GM19468 (cell line): ENCODE measurements around the gene ADARB1.

Experiments
- ATAC-seq: cut with Tn5 transposase; IDR thresholded peaks from one replicate; pipeline ENCODE4 v1.9.1; 2021; ENCODE audit warnings: mild to moderate bottlenecking, moderate library complexity, moderate number of reproducible peaks; ENCODE audit not compliant: unreplicated experiment; ENCODE audit errors: extremely low read depth

Gene ADARB1

DNA sequence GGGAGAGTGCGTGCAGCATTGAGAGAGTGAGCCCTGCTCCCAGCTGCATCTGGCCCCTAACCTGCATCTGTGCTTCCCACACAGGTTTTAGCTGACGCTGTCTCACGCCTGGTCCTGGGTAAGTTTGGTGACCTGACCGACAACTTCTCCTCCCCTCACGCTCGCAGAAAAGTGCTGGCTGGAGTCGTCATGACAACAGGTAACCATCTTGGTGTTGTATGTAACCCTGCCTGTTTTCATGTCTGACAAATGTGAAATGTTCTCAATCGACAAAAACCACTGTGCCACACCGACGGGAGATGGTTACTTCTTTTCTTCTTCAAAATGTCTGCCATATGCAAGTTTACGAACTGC lies 105.8 kb downstream of the ADARB1 start:
- no peak for ATAC-seq

DNA sequence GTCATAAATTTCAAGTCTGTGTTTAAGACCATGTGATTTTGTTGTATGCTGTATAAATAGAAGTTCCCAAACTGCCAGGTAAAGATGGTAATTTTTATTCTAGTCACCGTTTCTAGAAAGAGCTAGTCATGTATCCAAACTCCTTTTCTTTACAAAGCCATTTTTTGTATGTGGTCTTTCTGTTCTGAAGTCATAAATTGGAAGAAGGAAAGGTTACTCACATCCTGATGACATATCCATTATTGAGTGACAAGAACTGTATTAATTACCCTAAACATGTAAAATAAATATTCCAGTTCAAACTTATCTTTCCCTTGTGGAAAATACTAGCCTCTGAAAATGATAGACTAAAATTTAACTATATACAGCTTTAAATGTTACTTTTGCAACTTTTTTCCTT lies 108.6 kb downstream of the ADARB1 start:
- ATAC-seq, result no peak

DNA sequence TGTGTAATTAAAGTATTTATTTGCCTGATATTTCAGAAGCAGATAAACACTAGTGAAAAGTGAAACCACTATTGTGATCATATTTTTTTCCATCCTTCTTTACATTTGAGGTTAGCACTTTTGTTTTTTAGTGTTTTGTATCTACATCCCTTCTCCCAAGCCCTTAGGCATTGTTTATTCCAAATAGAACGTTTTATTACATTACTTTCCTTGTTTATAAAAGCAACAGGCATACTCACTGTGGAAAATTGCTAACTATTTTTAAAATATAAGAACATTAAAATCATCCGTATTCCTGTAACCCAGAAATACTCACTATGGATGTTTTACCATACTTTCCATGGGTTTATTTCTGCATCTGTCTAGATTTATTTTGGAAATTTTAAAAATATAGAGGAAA lies 109.5 kb downstream of the ADARB1 start:
- ATAC-seq, result no peak

DNA sequence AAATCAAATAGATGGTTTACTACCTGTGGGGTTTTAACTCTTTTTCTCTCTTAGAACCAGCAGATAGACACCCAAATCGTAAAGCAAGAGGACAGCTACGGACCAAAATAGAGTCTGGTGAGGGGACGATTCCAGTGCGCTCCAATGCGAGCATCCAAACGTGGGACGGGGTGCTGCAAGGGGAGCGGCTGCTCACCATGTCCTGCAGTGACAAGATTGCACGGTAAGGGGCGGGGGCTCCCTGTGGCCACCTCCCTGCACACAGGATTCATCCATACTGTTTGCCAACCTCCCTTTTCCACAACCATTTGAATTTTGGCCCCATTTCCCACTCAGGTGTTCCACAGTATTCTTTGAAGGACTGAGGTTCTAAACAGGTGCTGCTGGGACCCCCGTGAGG lies 110.5 kb downstream of the ADARB1 start:
- ATAC-seq, result no peak

DNA sequence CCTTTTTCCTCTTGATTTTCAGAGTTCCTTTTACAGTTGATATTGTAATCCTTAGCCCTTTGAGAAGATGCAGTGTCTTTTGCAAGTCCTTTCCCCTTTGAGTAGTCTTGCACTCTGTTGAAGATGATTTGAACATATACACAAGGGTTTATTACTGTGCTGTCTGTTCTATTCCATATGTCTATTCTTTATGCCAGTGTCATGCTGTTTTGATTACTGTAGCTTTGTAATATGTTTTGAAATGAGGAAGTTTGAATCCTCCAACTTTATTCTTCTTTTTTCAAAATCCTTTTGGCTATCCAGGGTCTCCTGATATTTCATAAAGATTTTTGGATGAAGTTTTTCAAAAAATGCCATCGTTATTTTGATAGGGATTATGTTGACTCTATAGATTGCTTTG lies 112.3 kb downstream of the ADARB1 start:
- ATAC-seq, result no peak

DNA sequence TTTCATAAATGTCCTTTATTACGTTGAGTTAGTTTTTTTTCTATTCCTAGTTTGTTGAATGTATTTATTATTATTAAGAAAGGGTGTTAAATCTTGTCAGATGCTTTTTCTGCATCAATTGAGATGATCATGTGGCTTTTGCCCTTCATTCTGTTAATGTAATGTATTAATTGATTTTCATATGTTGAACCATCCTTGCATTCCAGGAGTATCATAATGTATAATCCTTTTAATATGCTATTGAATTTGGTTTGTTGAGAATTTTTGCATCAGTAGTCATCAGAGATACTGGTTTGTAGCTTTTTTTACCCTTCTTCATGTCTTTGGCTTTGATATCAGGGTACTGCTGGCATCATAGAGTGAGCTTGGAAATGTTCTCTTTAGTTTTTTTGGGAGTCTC lies 113.3 kb downstream of the ADARB1 start:
- no peak for ATAC-seq

DNA sequence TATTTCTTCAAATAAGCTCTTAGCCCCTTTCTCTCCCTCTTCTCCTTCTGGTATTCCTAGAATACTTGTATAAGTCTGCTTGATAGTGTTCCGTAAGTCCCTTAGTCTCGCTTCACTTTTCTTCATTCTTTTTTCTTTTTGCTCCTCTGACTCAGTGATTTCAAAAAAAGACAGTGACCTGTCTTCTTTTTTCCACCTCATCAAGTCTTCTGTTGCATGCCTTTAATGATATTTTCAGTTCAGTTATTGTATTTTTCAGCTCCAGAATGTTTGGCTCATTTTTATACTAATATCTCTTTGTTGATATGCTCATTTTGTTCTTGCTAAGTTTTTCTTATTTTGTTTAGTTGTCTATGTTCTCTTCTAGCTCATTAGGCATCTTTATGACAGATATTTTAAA lies 115.6 kb downstream of the ADARB1 start:
- no peak for ATAC-seq

DNA sequence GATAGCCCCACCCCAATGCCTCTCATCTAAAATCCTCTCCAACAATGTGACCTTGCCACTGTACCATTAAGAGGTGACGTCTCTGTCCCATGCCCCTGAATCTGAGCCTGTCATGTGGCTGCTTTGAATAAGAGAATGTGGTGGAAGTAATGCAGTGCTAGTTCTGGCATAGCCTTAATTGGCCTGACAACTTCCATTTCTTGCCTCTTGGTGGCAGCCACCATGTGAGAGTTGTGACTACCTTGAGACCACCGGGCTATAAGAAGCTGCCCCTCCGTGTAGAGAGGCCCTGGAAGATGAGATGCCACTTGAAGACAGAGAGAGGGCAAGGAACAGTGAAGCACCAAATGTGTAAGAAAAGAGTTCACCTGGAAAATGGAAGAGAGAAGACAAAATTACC lies 118.0 kb downstream of the ADARB1 start:
- no peak for ATAC-seq

DNA sequence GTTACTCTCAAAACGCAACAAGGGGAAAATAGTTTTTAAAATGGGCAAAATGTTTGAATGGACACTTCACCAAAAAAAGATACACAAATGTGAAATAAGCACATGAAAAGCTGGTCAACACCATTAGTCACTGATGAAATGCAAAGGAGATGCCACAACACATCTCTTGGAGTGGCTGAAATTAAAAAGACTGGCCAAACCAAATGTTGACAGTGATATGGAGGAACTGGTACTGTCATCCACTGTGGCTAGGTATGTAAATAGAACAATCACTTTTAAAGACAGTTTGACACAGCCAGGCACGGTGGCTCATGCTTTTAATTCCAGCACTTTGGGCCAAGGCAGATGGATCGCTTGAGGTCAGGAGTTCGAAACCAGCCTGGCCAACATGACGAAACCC lies 122.2 kb downstream of the ADARB1 start:
- no peak for ATAC-seq

DNA sequence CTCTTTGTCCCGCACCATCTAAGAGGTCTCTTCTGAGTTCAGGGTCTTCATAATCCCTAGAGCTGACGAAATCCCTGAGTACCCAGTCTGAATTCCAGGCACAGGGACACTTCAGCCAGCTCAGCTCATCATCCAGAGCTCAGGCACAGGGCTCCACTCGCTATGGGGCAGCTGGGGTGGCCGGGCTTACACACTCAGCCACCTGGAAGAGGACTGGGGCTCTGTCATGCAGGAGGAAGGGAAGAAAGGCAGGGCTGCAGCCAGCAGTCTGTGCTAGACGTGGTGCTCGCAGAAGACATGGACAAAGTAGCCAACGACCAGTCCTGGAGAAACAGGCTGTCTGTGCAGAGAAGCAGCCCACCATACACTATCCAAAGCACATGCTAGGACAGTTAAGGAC lies 124.8 kb downstream of the ADARB1 start:
- ATAC-seq, result no peak

DNA sequence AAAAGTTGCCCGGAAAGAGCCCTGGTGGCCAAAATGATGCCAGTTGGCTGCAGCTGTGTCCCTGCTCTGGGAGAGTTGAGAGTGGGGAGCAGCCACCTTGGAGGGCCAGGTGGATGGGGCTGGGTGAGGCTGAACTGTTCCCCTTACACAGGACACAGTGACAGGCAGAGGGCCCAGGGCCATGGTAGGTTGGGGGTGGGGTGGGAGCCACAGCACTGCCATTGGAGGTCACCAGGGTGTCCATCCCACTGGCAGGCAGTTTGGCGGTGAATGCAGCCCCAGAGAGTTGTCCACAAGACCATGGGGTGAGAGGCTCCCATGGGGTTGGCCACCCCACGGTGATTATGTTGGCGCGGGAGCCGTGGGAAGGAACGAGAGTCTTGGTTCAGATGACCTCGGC lies 125.7 kb downstream of the ADARB1 start:
- ATAC-seq, result no peak

DNA sequence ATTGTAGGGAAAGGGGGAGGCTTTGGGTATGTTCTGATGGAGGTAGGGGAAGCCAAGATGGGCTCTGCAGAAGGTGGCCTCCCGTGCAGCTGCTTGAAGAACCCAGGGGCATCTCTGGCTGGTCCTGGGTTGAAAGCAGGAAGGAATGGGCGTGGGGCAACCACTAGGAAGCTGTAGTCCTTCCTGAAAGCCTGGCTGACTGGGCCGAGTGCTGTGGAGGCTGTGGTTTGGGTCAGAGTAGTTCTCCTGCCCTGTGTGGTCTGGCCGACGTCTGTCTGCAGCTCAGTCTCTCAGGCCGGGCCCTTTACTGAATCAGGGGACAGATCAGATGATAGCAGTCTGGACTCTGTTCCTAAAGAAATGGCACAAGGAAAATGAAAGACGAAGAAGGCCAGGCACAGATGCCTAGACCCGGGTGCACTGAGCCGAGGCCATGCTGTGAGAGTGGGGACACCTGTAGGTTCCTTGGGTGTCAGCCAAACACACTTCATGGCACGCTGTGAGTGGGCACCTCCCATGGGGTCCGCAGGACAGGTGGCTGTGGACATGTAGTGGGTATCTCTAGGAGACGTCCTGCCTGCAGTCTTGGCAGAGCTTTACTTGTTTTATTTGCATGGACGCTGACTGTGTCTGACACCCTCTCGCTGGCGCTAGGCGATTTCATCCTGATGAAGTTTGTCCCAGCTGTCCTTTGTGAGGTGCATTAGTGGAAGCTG lies 126.4 kb downstream of the ADARB1 start:
- ATAC-seq, result no peak

DNA sequence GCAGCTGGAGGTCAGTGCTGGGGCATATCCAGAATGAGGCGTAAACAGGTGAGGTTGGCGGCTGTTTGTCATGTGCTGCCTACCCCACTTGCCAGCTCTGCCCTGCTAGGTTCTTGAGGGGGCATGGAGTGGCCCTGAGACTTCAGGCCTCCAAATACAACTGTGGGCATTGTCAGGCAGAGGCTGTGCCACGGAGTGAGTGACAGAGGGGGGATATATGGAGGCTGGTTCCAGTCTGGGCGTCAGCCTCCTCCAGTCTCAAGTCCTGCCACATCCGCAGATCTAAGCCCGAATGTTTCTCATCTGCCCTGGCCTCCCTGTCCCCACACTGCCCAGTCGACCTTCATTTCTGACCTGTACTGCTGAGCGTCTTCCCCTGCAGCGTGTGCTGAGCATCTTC lies 128.0 kb downstream of the ADARB1 start:
- ATAC-seq, result no peak

DNA sequence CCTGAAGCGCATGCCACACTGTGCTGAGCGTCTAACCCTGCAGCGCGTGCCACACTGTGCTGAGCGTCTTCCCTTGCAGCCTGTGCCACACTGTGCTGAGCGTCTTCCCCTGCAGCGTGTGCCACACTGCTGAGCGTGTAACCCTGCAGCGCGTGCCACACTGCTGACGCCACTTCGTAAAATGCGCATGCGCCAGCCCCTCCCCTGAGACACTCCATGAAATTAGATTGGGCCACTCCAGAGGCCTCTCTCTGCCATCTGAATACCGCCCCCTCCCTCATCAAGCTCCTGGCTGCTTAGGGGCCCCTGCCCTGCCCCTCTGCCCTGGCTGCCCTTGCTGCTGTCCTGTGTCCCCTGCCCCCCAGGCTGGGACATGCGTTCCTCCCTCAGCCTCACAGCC lies 128.5 kb downstream of the ADARB1 start:
- ATAC-seq, result no peak

DNA sequence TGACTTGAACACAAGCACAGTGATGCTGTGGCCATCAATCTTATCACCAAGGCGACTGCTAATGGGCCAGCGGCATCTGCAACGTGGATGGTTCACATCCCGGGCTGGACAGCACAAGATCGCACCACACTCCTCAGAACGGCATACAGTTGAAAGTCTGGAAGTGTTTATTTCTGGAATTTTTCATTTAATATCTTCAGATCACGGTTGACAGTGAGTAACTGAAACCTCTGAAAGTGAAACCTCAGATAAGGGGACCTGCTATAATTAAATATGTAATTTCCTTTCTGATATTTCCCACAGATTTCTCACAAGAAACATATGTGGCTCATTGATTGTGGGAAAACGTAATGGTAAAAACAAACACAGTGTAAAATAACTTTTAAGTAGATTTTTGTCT lies 129.6 kb downstream of the ADARB1 start:
- ATAC-seq, result no peak

DNA sequence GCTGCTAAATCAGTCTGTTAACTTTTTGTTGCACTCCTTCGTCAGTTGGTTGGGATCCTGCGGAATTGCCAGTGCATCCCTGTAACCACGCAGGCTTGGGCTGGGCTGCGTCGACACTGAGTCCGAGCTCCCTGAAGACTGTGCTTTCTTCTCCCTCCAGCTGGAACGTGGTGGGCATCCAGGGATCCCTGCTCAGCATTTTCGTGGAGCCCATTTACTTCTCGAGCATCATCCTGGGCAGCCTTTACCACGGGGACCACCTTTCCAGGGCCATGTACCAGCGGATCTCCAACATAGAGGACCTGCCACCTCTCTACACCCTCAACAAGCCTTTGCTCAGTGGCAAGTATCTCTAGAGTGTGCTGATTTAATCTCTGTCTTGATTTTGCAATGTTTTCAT lies 130.0 kb downstream of the ADARB1 start:
- ATAC-seq, result no peak

DNA sequence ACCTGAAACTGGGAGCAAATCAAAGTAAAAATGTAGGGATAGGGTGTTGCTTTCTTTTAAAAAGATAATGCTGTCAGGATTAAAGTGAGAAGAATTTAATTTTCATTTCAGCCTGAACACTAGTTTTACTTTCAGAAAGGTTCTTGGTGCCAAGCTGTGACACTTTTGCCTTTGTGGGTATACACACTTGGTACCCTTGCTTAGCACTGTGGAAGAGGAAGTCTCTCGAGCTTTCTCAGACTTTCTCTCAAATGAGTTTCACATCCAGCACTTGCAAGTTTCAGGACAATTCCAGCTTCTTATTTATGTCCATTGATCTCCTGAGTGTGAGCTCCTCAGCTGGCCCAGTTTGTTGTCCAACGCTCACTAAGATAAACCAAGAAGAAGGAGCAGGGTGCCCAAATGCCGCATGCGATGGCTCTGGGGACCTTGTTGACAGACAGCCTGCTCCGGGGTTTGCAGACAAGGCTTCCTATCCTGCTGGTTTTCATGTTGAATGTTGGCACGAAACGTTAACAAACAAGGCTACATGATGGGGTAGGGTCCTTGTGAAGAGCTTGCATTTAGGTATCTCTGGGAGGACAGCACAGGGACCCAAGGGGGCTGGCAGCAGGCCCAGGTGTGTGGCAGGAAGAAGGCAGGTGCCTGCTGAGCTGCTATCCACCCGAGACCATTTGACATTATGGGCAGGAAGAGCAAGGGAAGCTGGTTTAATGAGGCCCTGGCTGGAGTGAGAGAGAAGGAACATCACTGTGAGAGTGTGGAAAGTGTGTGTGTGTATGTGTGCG lies 133.7 kb downstream of the ADARB1 start:
- ATAC-seq, result no peak

DNA sequence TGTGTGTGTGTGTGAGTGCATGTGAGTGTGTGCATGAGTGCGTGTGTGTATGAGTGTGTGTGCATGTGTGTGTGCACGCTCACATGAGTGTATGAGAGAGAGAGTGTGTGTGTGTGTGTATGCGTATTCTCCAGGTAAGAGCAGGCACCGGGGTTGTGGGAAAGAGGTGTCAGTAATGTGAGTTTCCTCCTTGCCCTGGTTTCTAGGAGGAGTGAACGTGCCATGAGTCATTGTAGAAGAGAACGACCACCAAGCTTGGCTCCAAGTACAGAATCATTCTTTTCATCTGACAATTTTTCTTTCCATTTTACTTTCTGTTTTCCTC lies 134.2 kb downstream of the ADARB1 start:
- no peak for ATAC-seq

DNA sequence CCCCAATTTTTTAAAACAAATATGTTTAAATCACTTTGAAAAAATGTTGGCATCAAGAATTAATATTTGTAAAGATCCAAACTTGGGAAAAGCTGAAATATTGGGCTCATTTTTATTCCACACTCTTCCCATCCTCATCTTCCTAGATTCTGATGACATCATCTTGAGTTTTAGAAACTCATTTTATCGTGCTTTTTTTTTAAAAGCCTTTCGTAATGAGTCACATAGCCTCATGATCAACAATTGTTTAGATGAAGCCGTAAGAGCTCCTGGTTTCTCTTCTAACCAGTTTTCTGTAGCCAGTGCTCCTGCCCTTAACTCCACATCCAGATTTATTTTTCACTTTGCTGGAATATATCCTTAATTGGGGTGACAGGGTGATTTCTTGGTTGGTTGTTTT lies 134.7 kb downstream of the ADARB1 start:
- ATAC-seq, result no peak

DNA sequence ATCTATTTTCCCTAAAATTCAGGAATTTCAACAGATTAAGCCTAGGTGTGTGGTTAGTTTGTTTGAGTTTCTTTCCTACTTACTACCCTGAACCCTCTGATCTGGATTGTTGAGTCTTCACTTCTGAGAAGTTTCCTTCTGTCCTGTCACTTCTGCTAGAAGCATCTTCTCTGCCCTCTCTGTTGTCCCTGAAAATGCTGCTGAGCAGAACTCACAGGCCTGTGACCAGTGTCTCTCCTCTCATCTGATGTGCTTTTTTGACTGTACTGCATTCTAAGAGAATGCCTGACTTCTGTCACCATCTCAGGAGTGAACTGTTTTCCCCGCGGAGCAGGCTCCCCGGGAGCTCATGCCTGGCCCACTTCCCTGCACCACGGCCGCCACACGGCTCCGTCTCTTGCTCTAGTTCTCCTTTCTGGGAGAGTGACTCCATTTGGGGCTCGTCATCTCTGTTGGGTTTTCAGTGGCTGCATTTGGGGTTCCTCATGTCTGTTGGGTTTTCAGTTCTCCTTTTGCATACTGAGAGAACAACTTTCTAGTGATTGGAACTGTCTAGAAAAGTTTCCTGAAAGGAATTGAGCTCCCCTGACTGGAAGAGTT lies 135.4 kb downstream of the ADARB1 start:
- ATAC-seq, result no peak

DNA sequence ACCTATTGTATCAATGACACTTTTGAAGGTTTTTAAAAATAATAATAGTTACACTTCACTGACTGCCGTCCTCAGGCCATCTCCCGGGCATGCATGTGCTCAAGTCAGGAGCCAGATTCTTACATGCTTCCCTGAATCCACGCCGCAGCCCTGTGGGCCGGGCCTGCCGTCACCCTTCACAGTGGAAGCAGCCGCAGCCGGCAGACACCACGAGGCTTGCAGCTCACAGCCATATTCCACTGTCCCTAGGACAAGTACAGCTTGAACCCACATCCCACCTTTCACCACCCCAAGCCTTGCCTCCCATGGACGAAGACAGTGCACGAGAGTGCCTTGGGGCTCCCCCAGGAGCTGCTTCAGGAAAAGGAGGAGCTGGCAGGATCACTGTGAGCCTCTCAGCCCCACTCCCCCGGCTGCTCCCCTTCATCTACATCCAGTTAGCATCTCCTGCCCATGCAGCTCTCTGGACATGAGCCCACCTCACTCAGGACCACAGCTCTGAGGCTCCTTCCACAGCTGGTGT lies 136.1 kb downstream of the ADARB1 start:
- no peak for ATAC-seq

DNA sequence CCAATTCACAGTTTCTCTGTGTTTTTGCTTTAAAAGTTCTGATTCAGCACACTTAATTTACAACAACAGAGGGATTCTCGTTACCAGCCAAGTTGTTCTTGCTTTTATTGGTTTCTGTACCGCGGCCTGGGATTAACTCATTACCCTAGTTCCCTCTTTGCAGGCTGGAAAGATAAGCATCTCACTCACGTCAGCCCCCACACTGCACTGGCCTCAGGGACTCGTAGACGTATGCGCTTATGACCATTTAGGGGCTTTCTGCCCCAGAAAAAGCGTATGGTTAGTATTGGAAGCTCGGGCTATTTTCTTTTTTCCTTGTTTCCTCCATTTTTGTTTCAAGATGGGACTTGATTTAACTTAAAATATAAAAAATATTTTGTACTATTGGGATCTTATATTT lies 137.3 kb downstream of the ADARB1 start:
- ATAC-seq, result no peak
